HEK293 (cell line): Measurements from ENCODE around the gene MALRD1.

ENCODE experiments used
- CTCF ChIA-PET: fragments of 350-600 bp; formaldehyde crosslinking; extraction: SDS; loops from one replicate; lab custom pipeline; 2021; ENCODE audit warnings: antibody characterized with exemption; lab: Yijun Ruan, JAX
- POLR2A ChIA-PET: fragments of 300-600 bp; formaldehyde crosslinking; extraction: SDS; loops from one replicate; lab custom pipeline; 2020; ENCODE audit warnings: antibody characterized with exemption, inconsistent platforms; lab: Yijun Ruan, JAX
- H3K27ac ChIP-seq: fragments of 200-500 bp; sonication (Bioruptor generic); 2 replicates; pipeline ENCODE4 v1.5.1; 2014; ENCODE audit warnings: low read depth, low read length, control low read depth, inconsistent platforms; ENCODE audit errors: extremely low read depth
- H3K36me3 ChIP-seq, 2 experiments: fragments of 200-500 bp in 1 of 2; sonication (Bioruptor generic) in 1 of 2; 1 replicate in 1 of 2; 2 replicates in 1 of 2; pipeline ENCODE4 v1.5.1; 2014 to 2017; ENCODE audit warnings: inconsistent platforms in 2 of 2, low read length in 2 of 2; ENCODE audit not compliant: control insufficient read depth in 2 of 2, insufficient read depth in 1 of 2
- H3K4me1 ChIP-seq: fragments of 200-500 bp; sonication (Bioruptor generic); 2 replicates; pipeline ENCODE4 v1.5.1; 2014; ENCODE audit warnings: mild to moderate bottlenecking, low read length, inconsistent platforms; ENCODE audit not compliant: control insufficient read depth, insufficient read depth
- H3K4me3 ChIP-seq: 2 replicates; pipeline ENCODE4 v1.5.1; 2011; ENCODE audit warnings: low read depth, mild to moderate bottlenecking, control low read depth, low read length, moderate library complexity
- H3K9me3 ChIP-seq: fragments of 200-500 bp; sonication (Bioruptor generic); 2 replicates; pipeline ENCODE4 v1.5.1; 2014; ENCODE audit warnings: low read depth, low read length, inconsistent platforms; ENCODE audit not compliant: control insufficient read depth, insufficient read depth
- GLIS1 ChIP-seq: fragments of 450-650 bp; formaldehyde crosslinking; IDR thresholded peaks from 2 replicates; pipeline ENCODE4 v1.5.1; 2016; ENCODE audit warnings: missing biosample characterization, missing genetic modification characterization
- ZBTB1 ChIP-seq: fragments of 450-650 bp; formaldehyde crosslinking; IDR thresholded peaks from 2 replicates; pipeline ENCODE4 v1.5.1; 2016; ENCODE audit warnings: missing biosample characterization, missing genetic modification characterization
- ZBTB20 ChIP-seq: fragments of 450-650 bp; formaldehyde crosslinking; IDR thresholded peaks from 2 replicates; pipeline ENCODE4 v1.5.1; 2016; ENCODE audit warnings: missing biosample characterization, missing genetic modification characterization
- ZFHX2 ChIP-seq: fragments of 450-650 bp; formaldehyde crosslinking; conservative IDR thresholded peaks from 2 replicates; pipeline ENCODE4 v1.5.1; 2016; ENCODE audit warnings: missing biosample characterization, missing genetic modification characterization
- ZFP69B ChIP-seq: fragments of 450-650 bp; formaldehyde crosslinking; IDR thresholded peaks from 2 replicates; pipeline ENCODE4 v1.5.1; 2016; ENCODE audit warnings: missing biosample characterization, missing genetic modification characterization
- ZNF155 ChIP-seq: fragments of 450-650 bp; formaldehyde crosslinking; IDR thresholded peaks from 2 replicates; pipeline ENCODE4 v1.5.1; 2016; ENCODE audit warnings: missing biosample characterization, missing genetic modification characterization
- ZNF24 ChIP-seq: fragments of 450-650 bp; formaldehyde crosslinking; IDR thresholded peaks from 2 replicates; pipeline ENCODE4 v1.5.1; 2016; ENCODE audit warnings: missing biosample characterization, missing genetic modification characterization
- ZNF274 ChIP-seq, 2 experiments: fragments of 200-500 bp in 1 of 2; fragments of 450-650 bp in 1 of 2; sonication (Bioruptor generic) in 1 of 2; formaldehyde crosslinking in 1 of 2; IDR thresholded peaks; 2 replicates each; pipeline versions ENCODE4 v1.5.1 to v1.6.1; 2014 to 2016; ENCODE audit warnings: borderline replicate concordance in 1 of 2, inconsistent platforms in 1 of 2, low read length in 1 of 2, missing biosample characterization in 1 of 2, missing genetic modification characterization in 1 of 2
- ZNF404 ChIP-seq: fragments of 450-650 bp; formaldehyde crosslinking; IDR thresholded peaks from 2 replicates; pipeline ENCODE4 v1.5.1; 2017; ENCODE audit warnings: missing biosample characterization, missing genetic modification characterization
- ZNF530 ChIP-seq: fragments of 450-650 bp; formaldehyde crosslinking; IDR thresholded peaks from 2 replicates; pipeline ENCODE4 v1.5.1; 2016; ENCODE audit warnings: low read depth, missing biosample characterization, missing genetic modification characterization
- ZNF561 ChIP-seq: fragments of 450-650 bp; IDR thresholded peaks from 2 replicates; pipeline ENCODE4 v1.5.1; 2018; ENCODE audit warnings: missing biosample characterization, missing genetic modification characterization, borderline replicate concordance
- ZNF621 ChIP-seq: fragments of 450-650 bp; formaldehyde crosslinking; IDR thresholded peaks from 2 replicates; pipeline ENCODE4 v1.5.1; 2017; ENCODE audit warnings: missing biosample characterization, missing genetic modification characterization
- ZNF626 ChIP-seq: fragments of 450-650 bp; sonication (Bioruptor Pico); formaldehyde crosslinking; IDR thresholded peaks from 2 replicates; pipeline ENCODE4 v1.5.1; 2018; ENCODE audit warnings: missing biosample characterization, missing genetic modification characterization, inconsistent platforms
- ZNF654 ChIP-seq: fragments of 450-650 bp; formaldehyde crosslinking; IDR thresholded peaks from 2 replicates; pipeline ENCODE4 v1.5.1; 2016; ENCODE audit warnings: low read depth, missing biosample characterization, missing genetic modification characterization
- ZNF747 ChIP-seq: fragments of 450-650 bp; formaldehyde crosslinking; IDR thresholded peaks from 2 replicates; pipeline ENCODE4 v1.5.1; 2016; ENCODE audit warnings: missing biosample characterization, missing genetic modification characterization
- ZNF843 ChIP-seq: fragments of 450-650 bp; formaldehyde crosslinking; IDR thresholded peaks from 2 replicates; pipeline ENCODE4 v1.5.1; 2016; ENCODE audit warnings: missing biosample characterization, missing genetic modification characterization
- ZSCAN16 ChIP-seq: fragments of 450-650 bp; formaldehyde crosslinking; IDR thresholded peaks from 2 replicates; pipeline ENCODE4 v1.5.1; 2016; ENCODE audit warnings: missing biosample characterization, missing genetic modification characterization
- ZSCAN30 ChIP-seq: fragments of 450-650 bp; IDR thresholded peaks from 2 replicates; pipeline ENCODE4 v1.5.1; 2018; ENCODE audit warnings: missing biosample characterization, mild to moderate bottlenecking, missing genetic modification characterization, moderate library complexity
- TF ChIP-seq, protein P1 (sequence below): fragments of 450-650 bp; formaldehyde crosslinking; IDR thresholded peaks from 2 replicates; pipeline ENCODE4 v1.5.1; 2016; ENCODE audit warnings: missing biosample characterization, missing genetic modification characterization
- TF ChIP-seq, protein P2 (sequence below): sonication (generic); formaldehyde crosslinking; IDR thresholded peaks from 2 replicates; pipeline ENCODE4 v1.8.1; 2022; ENCODE audit warnings: mild to moderate bottlenecking, moderate library complexity, missing genetic modification reagents
- TF ChIP-seq, protein P3 (sequence below): fragments of 450-650 bp; formaldehyde crosslinking; IDR thresholded peaks from 2 replicates; pipeline ENCODE4 v1.5.1; 2016; ENCODE audit warnings: missing biosample characterization, missing genetic modification characterization
- TF ChIP-seq, protein P4 (sequence below): fragments of 450-650 bp; formaldehyde crosslinking; IDR thresholded peaks from 2 replicates; pipeline ENCODE4 v1.5.1; 2017; ENCODE audit warnings: missing biosample characterization, missing genetic modification characterization

Gene MALRD1

DNA sequence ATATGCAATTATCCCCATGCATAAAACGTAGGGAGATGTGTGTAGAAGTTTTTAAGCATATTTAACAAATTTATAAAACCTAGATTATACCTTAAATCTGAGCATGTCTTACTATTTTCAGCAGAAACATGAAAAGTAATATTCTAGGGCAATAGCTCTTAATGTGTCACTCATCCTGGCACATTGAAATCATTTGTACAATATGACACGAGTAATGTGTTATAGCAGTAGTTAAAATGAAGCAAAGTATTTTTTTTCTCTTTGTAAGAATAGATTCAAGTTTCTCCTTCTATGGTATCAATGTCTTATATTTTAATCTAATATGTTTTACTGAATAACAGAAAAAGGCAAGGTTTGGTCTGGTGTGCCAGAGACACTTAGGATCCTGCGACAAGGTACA, 492.7 kb downstream of the MALRD1 start:
- Histone ChIP-seq H3K9me3 (no peaks in the 10 kb centered on the region), H3K27ac (no peak overlapping the region), H3K36me3 (no peaks in the 10 kb centered on the region), H3K4me1 (no peaks in the 10 kb centered on the region), H3K4me3 (no peak overlapping the region)
- POLR2A ChIA-PET = no interaction called here
- TF ChIP-seq, protein P1, sequence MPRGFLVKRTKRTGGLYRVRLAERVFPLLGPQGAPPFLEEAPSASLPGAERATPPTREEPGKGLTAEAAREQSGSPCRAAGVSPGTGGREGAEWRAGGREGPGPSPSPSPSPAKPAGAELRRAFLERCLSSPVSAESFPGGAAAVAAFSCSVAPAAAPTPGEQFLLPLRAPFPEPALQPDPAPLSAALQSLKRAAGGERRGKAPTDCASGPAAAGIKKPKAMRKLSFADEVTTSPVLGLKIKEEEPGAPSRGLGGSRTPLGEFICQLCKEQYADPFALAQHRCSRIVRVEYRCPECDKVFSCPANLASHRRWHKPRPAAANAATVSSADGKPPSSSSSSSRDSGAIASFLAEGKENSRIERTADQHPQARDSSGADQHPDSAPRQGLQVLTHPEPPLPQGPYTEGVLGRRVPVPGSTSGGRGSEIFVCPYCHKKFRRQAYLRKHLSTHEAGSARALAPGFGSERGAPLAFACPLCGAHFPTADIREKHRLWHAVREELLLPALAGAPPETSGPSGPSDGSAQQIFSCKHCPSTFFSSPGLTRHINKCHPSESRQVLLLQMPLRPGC (tag by site-specific recombination) = no peak
- TF ChIP-seq ZSCAN16 (no peak), ZNF747 (no peak), ZNF404 (no peak), ZNF530 (no peak), ZNF621 (tag by site-specific recombination) (no peak), ZNF155 (tag by site-specific recombination) (no peak)
- CTCF ChIA-PET = no interaction called here

DNA sequence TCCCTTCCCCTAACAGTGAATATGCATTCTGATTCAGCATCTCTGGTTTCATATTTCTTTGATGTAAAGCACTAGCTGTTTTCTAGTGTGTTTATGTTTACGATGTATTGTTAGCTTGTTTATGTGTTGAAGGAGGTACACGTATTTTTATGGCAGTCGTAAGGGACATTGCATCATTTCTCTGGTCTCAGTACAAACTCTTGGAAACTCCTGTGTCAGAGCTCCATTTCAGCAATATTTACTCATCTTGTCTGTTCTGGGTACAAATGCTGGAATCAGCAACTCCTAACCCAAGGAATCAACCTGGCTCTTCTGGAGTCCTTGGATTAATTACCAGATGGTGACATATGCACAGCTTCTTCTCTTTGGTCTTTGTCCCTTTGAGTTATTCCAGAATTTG, 497.6 kb downstream of the MALRD1 start:
- POLR2A ChIA-PET = no interaction called here
- CTCF ChIA-PET = no interaction called here
- no peaks in the 10 kb centered on the region for H3K9me3 ChIP-seq

DNA sequence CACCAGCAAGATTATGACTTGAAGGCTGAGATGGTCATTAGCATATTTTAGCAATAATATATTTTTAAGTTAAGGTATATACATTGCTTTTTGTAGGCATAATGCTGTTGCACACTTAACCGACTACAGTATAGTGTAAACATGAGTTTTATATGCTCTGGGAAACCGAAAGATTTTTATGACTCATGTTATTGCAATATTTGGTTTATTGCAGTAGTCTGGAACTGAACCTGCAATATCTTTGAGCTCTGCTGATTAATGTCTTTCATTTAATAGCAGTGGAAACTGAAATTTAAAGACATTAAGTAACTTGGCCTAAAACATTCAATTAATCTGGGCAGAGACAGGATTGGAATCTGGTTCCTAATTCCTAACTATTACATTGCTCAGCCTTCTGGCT, 500.9 kb downstream of the MALRD1 start:
- TF ChIP-seq ZBTB20 (tag by site-specific recombination) (no peak), ZFP69B (tag by site-specific recombination) (no peak), ZNF626 (tag by site-specific recombination) (no peak), ZNF654 (tag by site-specific recombination) (no peak), ZNF843 (no peak), ZNF274 (IDR thresholded peaks at IDR 0.05; ENCODE audit: low read length) (no peak), ZNF274 (tag by site-specific recombination; IDR thresholded peaks at IDR 0.05; ENCODE audit: borderline replicate concordance) (no peak), ZNF561 (tag by site-specific recombination) (no peak), ZBTB1 (no peak), ZNF24 (tag by site-specific recombination) (no peak), ZSCAN30 (tag by site-specific recombination) (no peak), ZFHX2 (no peak), GLIS1 (tag by site-specific recombination) (no peak)
- TF ChIP-seq, protein P2, sequence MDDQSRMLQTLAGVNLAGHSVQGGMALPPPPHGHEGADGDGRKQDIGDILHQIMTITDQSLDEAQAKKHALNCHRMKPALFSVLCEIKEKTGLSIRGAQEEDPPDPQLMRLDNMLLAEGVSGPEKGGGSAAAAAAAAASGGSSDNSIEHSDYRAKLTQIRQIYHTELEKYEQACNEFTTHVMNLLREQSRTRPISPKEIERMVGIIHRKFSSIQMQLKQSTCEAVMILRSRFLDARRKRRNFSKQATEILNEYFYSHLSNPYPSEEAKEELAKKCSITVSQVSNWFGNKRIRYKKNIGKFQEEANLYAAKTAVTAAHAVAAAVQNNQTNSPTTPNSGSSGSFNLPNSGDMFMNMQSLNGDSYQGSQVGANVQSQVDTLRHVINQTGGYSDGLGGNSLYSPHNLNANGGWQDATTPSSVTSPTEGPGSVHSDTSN (CRISPR knock-in tag) = no peak
- TF ChIP-seq, all 188 proteins: peak for 0
- CTCF ChIA-PET = no interaction called here
- Histone ChIP-seq H3K27ac (no peak overlapping the region), H3K4me3 (no peak overlapping the region), H3K4me1 (no peaks in the 10 kb centered on the region), H3K36me3 (no peaks in the 10 kb centered on the region), H3K9me3 (no peaks in the 10 kb centered on the region)
- POLR2A ChIA-PET = no interaction called here

More for the DNA sequence above, 497.6 kb downstream of the MALRD1 start:
- Histone ChIP-seq H3K4me1 (no peaks in the 10 kb centered on the region), H3K4me3 (no peak overlapping the region), H3K36me3 (no peaks in the 10 kb centered on the region), H3K27ac (no peak overlapping the region)
- TF ChIP-seq, protein P3, sequence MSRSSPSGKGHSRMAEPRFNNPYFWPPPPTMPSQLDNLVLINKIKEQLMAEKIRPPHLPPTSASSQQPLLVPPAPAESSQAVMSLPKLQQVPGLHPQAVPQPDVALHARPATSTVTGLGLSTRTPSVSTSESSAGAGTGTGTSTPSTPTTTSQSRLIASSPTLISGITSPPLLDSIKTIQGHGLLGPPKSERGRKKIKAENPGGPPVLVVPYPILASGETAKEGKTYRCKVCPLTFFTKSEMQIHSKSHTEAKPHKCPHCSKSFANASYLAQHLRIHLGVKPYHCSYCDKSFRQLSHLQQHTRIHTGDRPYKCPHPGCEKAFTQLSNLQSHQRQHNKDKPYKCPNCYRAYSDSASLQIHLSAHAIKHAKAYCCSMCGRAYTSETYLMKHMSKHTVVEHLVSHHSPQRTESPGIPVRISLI (tag by site-specific recombination) = no peak
- TF ChIP-seq, protein P4, sequence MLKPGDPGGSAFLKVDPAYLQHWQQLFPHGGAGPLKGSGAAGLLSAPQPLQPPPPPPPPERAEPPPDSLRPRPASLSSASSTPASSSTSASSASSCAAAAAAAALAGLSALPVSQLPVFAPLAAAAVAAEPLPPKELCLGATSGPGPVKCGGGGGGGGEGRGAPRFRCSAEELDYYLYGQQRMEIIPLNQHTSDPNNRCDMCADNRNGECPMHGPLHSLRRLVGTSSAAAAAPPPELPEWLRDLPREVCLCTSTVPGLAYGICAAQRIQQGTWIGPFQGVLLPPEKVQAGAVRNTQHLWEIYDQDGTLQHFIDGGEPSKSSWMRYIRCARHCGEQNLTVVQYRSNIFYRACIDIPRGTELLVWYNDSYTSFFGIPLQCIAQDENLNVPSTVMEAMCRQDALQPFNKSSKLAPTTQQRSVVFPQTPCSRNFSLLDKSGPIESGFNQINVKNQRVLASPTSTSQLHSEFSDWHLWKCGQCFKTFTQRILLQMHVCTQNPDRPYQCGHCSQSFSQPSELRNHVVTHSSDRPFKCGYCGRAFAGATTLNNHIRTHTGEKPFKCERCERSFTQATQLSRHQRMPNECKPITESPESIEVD (tag by site-specific recombination) = no peak
